SKM-1 treated with dmso at 0.1 percent for 144 hours (cell line): ENCODE results near the gene PPP1CA.

Experiments used
- DNase-seq: peaks from one replicate; lab custom pipeline; 2025; ENCODE audit not compliant: unreplicated experiment; lab: John Stamatoyannopoulos, UW

The PPP1CA gene

GRCh38 chr11:67387069-67387468 lies 14.6 kb downstream of the PPP1CA start:
- no peak for DNase-seq

- no peak for DNase-seq
Observed at GRCh38 chr11:67384851-67385366, 16.7 kb downstream of the PPP1CA start.

- peak; percentile 62 for DNase-seq
Observed at GRCh38 chr11:67382276-67383136, 19.2 kb downstream of the PPP1CA start.

GRCh38 chr11:67381244-67381972 lies 20.2 kb downstream of the PPP1CA start:
- DNase-seq: peak; percentile 78

GRCh38 chr11:67379061-67380058 lies 22.3 kb downstream of the PPP1CA start:
- no peak for DNase-seq

GRCh38 chr11:67378544-67378943 lies 23.1 kb downstream of the PPP1CA start:
- no peak for DNase-seq

- DNase-seq: no peak
Observed at GRCh38 chr11:67376873-67377808, 24.5 kb downstream of the PPP1CA start.

GRCh38 chr11:67376063-67376820 lies 25.4 kb downstream of the PPP1CA start:
- DNase-seq: no peak

GRCh38 chr11:67375320-67376055 lies 26.2 kb downstream of the PPP1CA start:
- DNase-seq: no peak

GRCh38 chr11:67374571-67375281 lies 26.9 kb downstream of the PPP1CA start:
- no peak for DNase-seq

- DNase-seq: peak; percentile 44
Observed at GRCh38 chr11:67373648-67374570, 27.7 kb downstream of the PPP1CA start.

- DNase-seq: peak; percentile 20
Observed at GRCh38 chr11:67372993-67373647, 28.5 kb downstream of the PPP1CA start, which contains the start of gene CLCF1. CLCF1 (minus strand) TSS chr11:67373598; CDS start chr11:67373539, 59 bp downstream.

GRCh38 chr11:67372321-67372992 lies 29.2 kb downstream of the PPP1CA start:
- no peak for DNase-seq

GRCh38 chr11:67371911-67372320 lies 29.7 kb downstream of the PPP1CA start:
- no peak for DNase-seq

GRCh38 chr11:67371189-67371910 lies 30.3 kb downstream of the PPP1CA start:
- DNase-seq: peak; percentile 55
